CD4-positive, CD25-positive, alpha-beta regulatory T cell (primary cell): ENCODE results near the gene JADE2. TPM values are rescaled to one million over a fixed set of nuclear protein-coding genes. Genes with fewer than 3 reads are reported as not detected.
"Not testable (repeated sequence)": the region's sequence is repeated elsewhere in the genome, so short reads cannot be mapped to it uniquely, and the experiment has no call there.

ENCODE experiments used
- ATAC-seq, 2 donors: fragments of 150-1000 bp; cut with Tn5 transposase; one replicate each; pipeline ENCODE4 v1.10.0; 2021; ENCODE audit warnings: low read depth in 2 of 2, moderate number of reproducible peaks in 2 of 2, moderate library complexity in 1 of 2
- DNase-seq, 3 donors: peaks; one replicate each; pipeline versions ENCODE4 v3.0.0 to v3.0.0-alpha.2; 2012 to 2022; ENCODE audit warnings: mixed read lengths in 1 of 3
- H3K27ac ChIP-seq: one replicate; pipeline ENCODE4 v1.7.0; 2013; ENCODE audit warnings: mild to moderate bottlenecking, low read length; ENCODE audit not compliant: insufficient read depth, poor library complexity, severe bottlenecking
- H3K27me3 ChIP-seq: one replicate; pipeline ENCODE4 v1.7.0; 2013; ENCODE audit warnings: low read length; ENCODE audit not compliant: control insufficient read depth, insufficient read depth
- H3K36me3 ChIP-seq: one replicate; pipeline ENCODE4 v1.7.0; 2013; ENCODE audit warnings: mild to moderate bottlenecking, low read length, moderate library complexity; ENCODE audit not compliant: control insufficient read depth, insufficient read depth
- H3K4me1 ChIP-seq: 2 replicates; pipeline ENCODE4 v1.7.0; 2013; ENCODE audit warnings: mild to moderate bottlenecking, low read length; ENCODE audit not compliant: insufficient read depth, control insufficient read depth, poor library complexity, severe bottlenecking
- H3K4me3 ChIP-seq: one replicate; pipeline ENCODE4 v1.7.0; 2013; ENCODE audit warnings: low read depth, mild to moderate bottlenecking, low read length, moderate library complexity
- H3K9me3 ChIP-seq, 2 experiments: 1 replicate in 1 of 2; 2 replicates in 1 of 2; pipeline ENCODE4 v1.7.0; 2013; ENCODE audit warnings: low read length in 2 of 2, mild to moderate bottlenecking in 1 of 2, moderate library complexity in 1 of 2; ENCODE audit not compliant: control insufficient read depth in 2 of 2
- H3K27ac Mint-ChIP-seq, 3 donors: one replicate each; pipeline ENCODE4 v1.8.0; 2020 to 2022; ENCODE audit warnings: mild to moderate bottlenecking in 3 of 3, mixed read lengths in 3 of 3, moderate library complexity in 2 of 3
- H3K27me3 Mint-ChIP-seq: one replicate; pipeline ENCODE4 v1.8.0; 2022; ENCODE audit warnings: mild to moderate bottlenecking, mixed read lengths
- H3K36me3 Mint-ChIP-seq: one replicate; pipeline ENCODE4 v1.8.0; 2020; ENCODE audit warnings: mixed read lengths
- H3K4me1 Mint-ChIP-seq, 4 donors: one replicate each; pipeline ENCODE4 v1.8.0; 2020 to 2022; ENCODE audit warnings: mixed read lengths in 4 of 4, mild to moderate bottlenecking in 1 of 4
- H3K4me3 Mint-ChIP-seq, 4 donors: one replicate each; pipeline ENCODE4 v1.8.0; 2020 to 2022; ENCODE audit warnings: mild to moderate bottlenecking in 4 of 4, mixed read lengths in 4 of 4, moderate library complexity in 3 of 4
- H3K9me3 Mint-ChIP-seq, 7 donors: one replicate each; pipeline ENCODE4 v1.8.0; 2020 to 2022; ENCODE audit warnings: mixed read lengths in 7 of 7, mild to moderate bottlenecking in 3 of 7, moderate library complexity in 2 of 7
- polyA plus RNA-seq, 4 donors: library from polyadenylated mRNA; unstranded; fragments of 300-500 nt; fragmentation: Illumina TruSeq; gene quantifications; one replicate each; pipeline ENCODE4 v1.2.3, GENCODE V29; 2021
- total RNA-seq: library from RNA; stranded (reverse); gene quantifications from one replicate; pipeline ENCODE4 v1.2.3, GENCODE V29; 2022

The JADE2 gene
- total and polyA plus RNA-seq, 5 donors from 2014 or later = 19.2 to 162 (median 25.9) TPM

GRCh38 chr5:134492568-134492967 is 32.9 kb upstream of the JADE2 start:
- ATAC-seq = no peak
- Histone ChIP-seq H3K4me3 (no peak overlapping the region), H3K27ac (no peak overlapping the region), H3K4me1 (no peaks in the 10 kb centered on the region), H3K9me3 (no peaks in the 10 kb centered on the region), H3K27me3 (no peaks in the 10 kb centered on the region), H3K36me3 (no peaks in the 10 kb centered on the region)
- H3K4me3 Mint-ChIP-seq = no peak overlapping the region
- H3K36me3 Mint-ChIP-seq = no peaks in the 10 kb centered on the region
- DNase-seq = no peak
- H3K4me1 Mint-ChIP-seq = no peaks in the 10 kb centered on the region
- no peaks in the 10 kb centered on the region for H3K27me3 Mint-ChIP-seq
- no peak overlapping the region for H3K27ac Mint-ChIP-seq
- no peaks in the 10 kb centered on the region for H3K9me3 Mint-ChIP-seq

DNA sequence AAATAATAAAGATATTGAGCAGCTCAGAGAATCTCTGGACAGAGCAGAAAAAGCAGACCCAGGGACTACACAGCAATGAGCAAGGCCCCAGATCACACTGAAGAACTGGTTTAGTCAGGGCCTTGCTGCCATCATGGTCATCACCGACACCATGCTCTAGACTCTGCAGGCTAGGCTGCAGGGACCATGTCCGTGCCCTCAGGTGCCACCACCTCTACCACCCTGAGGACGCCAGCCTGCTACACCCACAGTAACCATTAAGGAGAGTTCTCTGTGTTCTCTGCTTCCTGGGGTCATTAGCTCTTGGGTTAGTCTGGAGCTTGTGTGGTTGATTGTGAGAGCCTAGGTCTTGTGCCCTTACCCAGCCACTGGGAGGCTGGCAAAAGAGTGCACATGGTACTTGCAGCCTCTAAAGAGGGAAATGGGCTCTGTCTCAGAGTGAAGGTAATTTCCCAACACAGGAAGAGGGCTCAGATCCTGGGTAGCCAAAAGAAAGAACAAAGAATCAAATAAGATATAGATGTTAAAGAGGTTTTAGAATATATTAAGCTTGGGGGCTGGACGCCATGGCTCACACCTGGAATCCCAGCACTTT is 31.9 kb upstream of the JADE2 start:
- H3K4me1 Mint-ChIP-seq = no peaks in the 10 kb centered on the region
- no peaks in the 10 kb centered on the region for H3K27me3 ChIP-seq
- H3K27ac ChIP-seq = no peak overlapping the region
- no peaks in the 10 kb centered on the region for H3K36me3 Mint-ChIP-seq
- no peak overlapping the region for H3K4me3 Mint-ChIP-seq
- H3K4me3 ChIP-seq = no peak overlapping the region
- no peaks in the 10 kb centered on the region for H3K4me1 ChIP-seq
- no peak for ATAC-seq
- peaks cover 4% of the 10 kb centered on the region for H3K27me3 Mint-ChIP-seq
- H3K9me3 Mint-ChIP-seq = no peaks in the 10 kb centered on the region
- DNase-seq = no peak
- H3K36me3 ChIP-seq = no peaks in the 10 kb centered on the region
- H3K9me3 ChIP-seq = no peaks in the 10 kb centered on the region
- no peak overlapping the region for H3K27ac Mint-ChIP-seq

GRCh38 chr5:134494780-134495179 is 30.7 kb upstream of the JADE2 start:
- H3K4me3 Mint-ChIP-seq = peak overlapping the region in 1 of 4 donors; percentile 85
- no peaks in the 10 kb centered on the region for H3K4me1 Mint-ChIP-seq
- Histone ChIP-seq H3K27me3 (no peaks in the 10 kb centered on the region), H3K36me3 (no peaks in the 10 kb centered on the region), H3K4me1 (no peaks in the 10 kb centered on the region), H3K27ac (no peak overlapping the region), H3K4me3 (no peak overlapping the region), H3K9me3 (no peaks in the 10 kb centered on the region)
- H3K27ac Mint-ChIP-seq = no peak overlapping the region
- H3K9me3 Mint-ChIP-seq = no peaks in the 10 kb centered on the region
- ATAC-seq (no peak), DNase-seq (no peak)
- peaks cover 4% of the 10 kb centered on the region for H3K27me3 Mint-ChIP-seq
- H3K36me3 Mint-ChIP-seq = no peaks in the 10 kb centered on the region

GRCh38 chr5:134499905-134500304 is 25.6 kb upstream of the JADE2 start:
- Mint-ChIP-seq H3K27ac (peak overlapping the region in 1 of 3 donors; percentile 85), H3K4me1 (peaks cover 10 to 20% (median 16%) of the 10 kb centered on the region in 4 donors)
- H3K36me3 Mint-ChIP-seq, H3K4me3 ChIP-seq, DNase-seq, H3K27me3 Mint-ChIP-seq, H3K9me3 Mint-ChIP-seq, H3K27ac ChIP-seq, H3K9me3 ChIP-seq, H3K4me3 Mint-ChIP-seq, H3K27me3 ChIP-seq, ATAC-seq, H3K36me3 ChIP-seq: not testable (repeated sequence)
- H3K4me1 ChIP-seq = peaks cover 13% of the 10 kb centered on the region

DNA sequence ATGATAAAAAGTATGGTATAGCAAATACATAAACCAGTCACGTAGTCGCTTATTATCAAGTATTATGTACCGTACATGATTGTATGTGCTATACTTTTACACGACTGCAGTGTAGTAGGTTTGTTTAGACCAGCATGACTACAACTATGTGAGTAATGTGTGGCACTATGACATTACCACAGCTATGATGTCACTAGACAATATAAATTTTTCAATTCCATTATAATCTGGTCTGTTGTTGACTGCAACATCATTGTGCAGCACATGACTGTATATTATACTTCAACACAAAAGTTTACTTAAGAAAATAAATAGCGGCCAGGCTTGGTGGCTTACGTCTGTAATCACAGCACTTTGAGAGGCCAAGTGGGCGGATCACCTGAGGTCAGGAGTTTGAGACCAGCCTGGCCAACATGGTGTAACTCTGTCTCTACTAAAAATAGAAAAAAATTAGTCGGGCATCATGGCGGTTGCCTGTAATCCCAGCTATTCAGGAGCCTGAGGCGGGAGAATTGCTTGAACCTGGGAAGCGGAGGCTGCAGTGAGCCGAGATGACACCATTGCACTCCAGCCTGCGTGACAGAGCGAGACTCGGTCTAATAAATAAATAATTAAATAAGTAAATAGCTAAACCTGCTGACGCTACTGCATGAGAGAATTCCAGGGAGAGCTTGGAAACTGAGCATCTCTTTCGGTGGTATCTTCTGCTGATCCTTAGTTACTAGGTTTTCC is 24.6 kb upstream of the JADE2 start:
- Mint-ChIP-seq H3K27ac (peak overlapping the region in 1 of 3 donors; percentile 46), H3K36me3 (no peaks in the 10 kb centered on the region), H3K27me3 (peaks cover 4% of the 10 kb centered on the region), H3K9me3 (no peaks in the 10 kb centered on the region), H3K4me3 (no peak overlapping the region), H3K4me1 (peaks cover 10 to 20% (median 16%) of the 10 kb centered on the region in 4 donors)
- Histone ChIP-seq H3K27me3 (no peaks in the 10 kb centered on the region), H3K4me3 (no peak overlapping the region), H3K36me3 (no peaks in the 10 kb centered on the region), H3K4me1 (peaks cover 13% of the 10 kb centered on the region), H3K9me3 (no peaks in the 10 kb centered on the region), H3K27ac (no peak overlapping the region)
- no peak for ATAC-seq
- DNase-seq = no peak

DNA sequence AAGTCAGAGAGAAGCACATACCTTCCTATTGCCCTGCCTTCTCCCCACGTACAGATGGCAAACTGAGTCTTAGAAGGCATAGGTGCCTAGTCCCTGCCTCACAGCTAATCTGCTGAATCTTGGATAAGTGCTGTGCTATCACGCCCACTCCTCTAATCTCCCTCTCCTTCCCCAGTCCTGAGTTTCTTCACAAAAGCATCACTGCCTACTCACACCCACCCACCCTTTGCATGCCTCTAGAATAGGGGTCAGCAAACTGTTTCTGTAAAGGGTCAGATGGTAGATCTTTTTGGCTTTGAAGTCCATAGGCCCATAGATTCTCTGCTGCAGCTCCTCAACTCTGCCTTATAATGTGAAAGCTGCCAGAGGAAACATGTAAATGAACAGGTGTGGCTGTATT is 23.2 kb upstream of the JADE2 start:
- ATAC-seq (no peak), DNase-seq (no peak)
- no peak overlapping the region for H3K27ac ChIP-seq
- H3K4me1 Mint-ChIP-seq = peaks cover 10 to 20% (median 16%) of the 10 kb centered on the region in 4 donors
- no peaks in the 10 kb centered on the region for H3K9me3 ChIP-seq
- H3K4me3 Mint-ChIP-seq = peak overlapping the region in 1 of 4 donors; percentile 8
- peaks cover 13% of the 10 kb centered on the region for H3K4me1 ChIP-seq
- H3K36me3 Mint-ChIP-seq = no peaks in the 10 kb centered on the region
- peak overlapping the region in 2 of 3 donors; percentile 38 to 78 for H3K27ac Mint-ChIP-seq
- peaks cover 4% of the 10 kb centered on the region for H3K27me3 Mint-ChIP-seq
- H3K36me3 ChIP-seq = no peaks in the 10 kb centered on the region
- H3K9me3 Mint-ChIP-seq = no peaks in the 10 kb centered on the region
- no peak overlapping the region for H3K4me3 ChIP-seq
- no peaks in the 10 kb centered on the region for H3K27me3 ChIP-seq

GRCh38 chr5:134503088-134503936 is 22.2 kb upstream of the JADE2 start:
- H3K27ac ChIP-seq = peak overlapping the region; percentile 61
- peak overlapping the region in 2 of 4 donors; percentile 22 to 63 for H3K4me3 Mint-ChIP-seq
- peak overlapping the region; percentile 21 for H3K4me3 ChIP-seq
- H3K27ac Mint-ChIP-seq = peak overlapping the region; percentile 85 to 92 (median 85)
- H3K27me3 Mint-ChIP-seq = no peaks in the 10 kb centered on the region
- H3K36me3 ChIP-seq = no peaks in the 10 kb centered on the region
- no peaks in the 10 kb centered on the region for H3K36me3 Mint-ChIP-seq
- no peaks in the 10 kb centered on the region for H3K27me3 ChIP-seq
- H3K9me3 ChIP-seq = no peaks in the 10 kb centered on the region
- peaks cover 13% of the 10 kb centered on the region for H3K4me1 ChIP-seq
- H3K9me3 Mint-ChIP-seq = no peaks in the 10 kb centered on the region
- ATAC-seq (peak; percentile 86 to 92), DNase-seq (peak; percentile 13 to 82 (median 14))
- H3K4me1 Mint-ChIP-seq = peaks cover 10 to 20% (median 16%) of the 10 kb centered on the region in 4 donors
